Endodermal cell (in vitro differentiated cells): ENCODE results near the gene MMP7. TPM values are rescaled to one million over a fixed set of nuclear protein-coding genes. Genes with fewer than 3 reads are reported as not detected.

ENCODE experiments used
- DNase-seq: peaks from one replicate; pipeline ENCODE4 v3.0.0-alpha.2; 2017
- H3K27ac ChIP-seq: 2 replicates; pipeline ENCODE4 v1.5.1; 2013; ENCODE audit warnings: mild to moderate bottlenecking, low read depth, low read length, moderate library complexity
- H3K27me3 ChIP-seq: 2 replicates; pipeline ENCODE4 v1.6.1; 2013; ENCODE audit warnings: mild to moderate bottlenecking, low read length, moderate library complexity; ENCODE audit not compliant: insufficient read depth, control insufficient read depth, poor library complexity, severe bottlenecking
- H3K36me3 ChIP-seq: 2 replicates; pipeline ENCODE4 v1.7.0; 2013; ENCODE audit warnings: mild to moderate bottlenecking, low read length, moderate library complexity; ENCODE audit not compliant: control insufficient read depth, insufficient read depth
- H3K4me1 ChIP-seq: one replicate; pipeline ENCODE4 v1.7.0; 2013; ENCODE audit warnings: low read length; ENCODE audit not compliant: control insufficient read depth, insufficient read depth
- H3K4me3 ChIP-seq: 2 replicates; pipeline ENCODE4 v1.5.1; 2013; ENCODE audit warnings: mild to moderate bottlenecking, low read length, moderate library complexity
- H3K9ac ChIP-seq: 2 replicates; pipeline ENCODE4 v1.6.1; 2013; ENCODE audit warnings: mild to moderate bottlenecking, low read length, moderate library complexity; ENCODE audit not compliant: poor library complexity, severe bottlenecking; ENCODE audit errors: extremely low read depth
- H3K9me3 ChIP-seq: 2 replicates; pipeline ENCODE4 v1.6.1; 2013; ENCODE audit warnings: mild to moderate bottlenecking, low read length, moderate library complexity; ENCODE audit not compliant: control insufficient read depth
- H3K27ac Mint-ChIP-seq: 2 replicates; pipeline ENCODE4 v1.8.0; 2020; ENCODE audit warnings: mixed read lengths
- H3K27me3 Mint-ChIP-seq: 2 replicates; pipeline ENCODE4 v1.8.0; 2021; ENCODE audit warnings: mild to moderate bottlenecking, mixed read lengths; ENCODE audit not compliant: insufficient read depth
- H3K36me3 Mint-ChIP-seq: 2 replicates; pipeline ENCODE4 v1.8.0; 2020; ENCODE audit warnings: low read depth, mixed read lengths
- H3K4me1 Mint-ChIP-seq: 2 replicates; pipeline ENCODE4 v1.8.0; 2020; ENCODE audit warnings: mixed read lengths
- H3K4me3 Mint-ChIP-seq: 2 replicates; pipeline ENCODE4 v1.8.0; 2020; ENCODE audit warnings: mild to moderate bottlenecking, moderate library complexity, mixed read lengths
- H3K9me3 Mint-ChIP-seq: 2 replicates; pipeline ENCODE4 v1.8.0; 2020; ENCODE audit warnings: mild to moderate bottlenecking, mixed read lengths
- WGBS, 2 experiments: methylation state at CpG; one replicate each; pipeline versions ENCODE4 v1.1.5 to v1.1.7; 2013; ENCODE audit warnings: missing lambda C conversion rate in 2 of 2, mixed read lengths in 1 of 2; ENCODE audit not compliant: insufficient coverage in 1 of 2, insufficient read length in 1 of 2; 5-methylcytosine and 5-hydroxymethylcytosine counted together
- total RNA-seq, 2 donors: library from RNA; stranded (reverse); fragmentation: NEBNext Ultra II Directional in 1 of 2; extraction: Animal tissue kit (Norgen Biotek cat#: 25700) in 1 of 2; gene quantifications; 2 replicates in 1 of 2; 3 replicates in 1 of 2; pipeline ENCODE4 v1.2.1, GENCODE V29; 2021
- TF ChIP-seq, protein P1 (sequence below): fragments of 200-600 bp; sonication (generic); conservative IDR thresholded peaks from 2 replicates; pipeline ENCODE4 v1.5.0; 2021; ENCODE audit warnings: antibody characterized with exemption, mild to moderate bottlenecking

MMP7 gene
- total RNA-seq, 2 donors from 2014 or later = not detected

DNA sequence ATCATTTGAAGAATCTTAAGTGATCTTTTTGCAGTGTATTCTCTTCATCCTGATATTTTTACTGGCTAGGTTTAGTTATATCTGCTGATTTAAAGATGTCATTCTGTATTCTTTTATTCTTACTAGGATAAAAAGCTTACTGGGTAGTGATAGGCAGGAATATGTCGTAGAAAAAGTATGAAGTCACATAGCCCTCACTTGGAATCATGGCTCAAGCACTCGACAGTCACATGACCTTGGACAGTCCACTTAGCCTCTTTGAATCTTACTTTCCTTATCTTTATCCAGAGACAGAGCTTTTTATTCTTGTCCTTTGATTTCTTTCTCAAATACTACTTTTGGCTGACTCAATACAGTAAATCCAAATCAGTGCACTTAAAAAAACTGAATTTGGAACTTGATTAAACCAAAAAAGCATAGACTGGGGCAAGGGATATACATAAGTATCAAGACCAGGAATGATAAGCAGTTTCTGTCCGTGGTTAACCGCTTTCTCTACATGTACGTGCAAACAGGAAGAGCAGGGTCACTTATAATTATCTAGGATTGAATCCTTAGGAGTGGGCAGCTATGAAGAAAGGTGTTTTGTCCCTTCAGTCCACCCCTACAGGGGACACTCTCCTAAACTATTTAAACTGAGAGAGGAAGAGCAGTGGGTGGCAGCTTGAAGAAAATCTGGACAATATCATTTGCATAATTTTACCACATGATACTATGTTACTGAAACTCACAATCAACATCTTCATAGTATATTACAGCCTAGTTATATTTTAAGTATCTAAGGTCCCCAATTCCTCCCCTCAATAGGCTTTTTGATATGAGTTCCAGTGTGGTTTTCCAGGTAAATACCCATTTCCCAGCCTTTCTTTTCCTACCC, 8.0 kb downstream of the MMP7 start:
- Histone ChIP-seq H3K4me3 (no peak overlapping the region), H3K27ac (no peak overlapping the region), H3K4me1 (peaks cover 1% of the 10 kb centered on the region), H3K9me3 (no peaks in the 10 kb centered on the region), H3K36me3 (no peaks in the 10 kb centered on the region), H3K27me3 (no peaks in the 10 kb centered on the region), H3K9ac (no peak overlapping the region)
- 96 to 99% methylated on average over 5 of the region's 5 CpGs for WGBS, 2 experiments
- no peak for DNase-seq
- Mint-ChIP-seq H3K36me3 (no peaks in the 10 kb centered on the region), H3K4me3 (no peak overlapping the region), H3K27ac (no peak overlapping the region), H3K27me3 (no peaks in the 10 kb centered on the region), H3K4me1 (peaks cover 15% of the 10 kb centered on the region), H3K9me3 (no peaks in the 10 kb centered on the region)
- TF ChIP-seq, protein P1, sequence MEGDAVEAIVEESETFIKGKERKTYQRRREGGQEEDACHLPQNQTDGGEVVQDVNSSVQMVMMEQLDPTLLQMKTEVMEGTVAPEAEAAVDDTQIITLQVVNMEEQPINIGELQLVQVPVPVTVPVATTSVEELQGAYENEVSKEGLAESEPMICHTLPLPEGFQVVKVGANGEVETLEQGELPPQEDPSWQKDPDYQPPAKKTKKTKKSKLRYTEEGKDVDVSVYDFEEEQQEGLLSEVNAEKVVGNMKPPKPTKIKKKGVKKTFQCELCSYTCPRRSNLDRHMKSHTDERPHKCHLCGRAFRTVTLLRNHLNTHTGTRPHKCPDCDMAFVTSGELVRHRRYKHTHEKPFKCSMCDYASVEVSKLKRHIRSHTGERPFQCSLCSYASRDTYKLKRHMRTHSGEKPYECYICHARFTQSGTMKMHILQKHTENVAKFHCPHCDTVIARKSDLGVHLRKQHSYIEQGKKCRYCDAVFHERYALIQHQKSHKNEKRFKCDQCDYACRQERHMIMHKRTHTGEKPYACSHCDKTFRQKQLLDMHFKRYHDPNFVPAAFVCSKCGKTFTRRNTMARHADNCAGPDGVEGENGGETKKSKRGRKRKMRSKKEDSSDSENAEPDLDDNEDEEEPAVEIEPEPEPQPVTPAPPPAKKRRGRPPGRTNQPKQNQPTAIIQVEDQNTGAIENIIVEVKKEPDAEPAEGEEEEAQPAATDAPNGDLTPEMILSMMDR = no peak

DNA sequence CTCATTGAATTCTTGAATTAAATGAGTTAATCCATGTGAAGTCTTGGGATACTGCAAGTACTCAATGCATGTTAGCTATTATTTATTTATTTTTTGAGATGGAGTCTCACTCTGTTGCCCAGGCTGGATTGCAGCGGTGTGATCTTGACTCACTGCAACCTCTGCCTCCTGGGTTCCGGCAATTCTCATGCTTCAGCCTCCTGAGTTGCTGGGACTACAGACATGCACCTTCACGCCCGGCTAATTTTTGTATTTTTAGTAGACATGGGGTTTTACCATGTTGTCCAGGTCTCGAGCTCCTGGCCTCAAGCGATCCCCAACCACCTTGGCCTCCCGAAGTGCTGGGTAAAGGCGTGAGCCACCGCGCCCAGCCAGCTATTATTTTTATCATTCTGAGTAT, 9.4 kb downstream of the MMP7 start:
- 93 to 95% methylated on average over 6 to 10 of the region's 10 CpGs for WGBS, 2 experiments

DNA sequence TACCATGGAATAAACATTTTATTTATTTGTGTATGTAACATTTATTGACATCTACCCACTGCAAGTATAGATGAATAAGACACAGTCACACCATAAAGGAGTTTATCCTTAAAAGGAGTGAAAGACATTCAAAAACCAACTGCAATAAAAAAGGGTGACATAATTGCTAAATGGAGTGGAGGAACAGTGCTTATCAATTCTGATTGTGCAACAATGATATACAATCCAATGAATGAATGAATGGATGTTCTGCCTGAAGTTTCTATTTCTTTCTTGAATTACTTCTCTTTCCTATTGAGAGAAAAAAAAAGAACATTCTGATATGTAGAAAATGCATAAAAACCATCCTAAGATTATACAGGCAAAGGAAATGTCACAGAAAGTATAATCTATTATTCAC, 10.0 kb downstream of the MMP7 start:
- no peaks in the 10 kb centered on the region for H3K27me3 Mint-ChIP-seq
- H3K9me3 ChIP-seq = no peaks in the 10 kb centered on the region
- DNase-seq = no peak
- no peak overlapping the region for H3K27ac ChIP-seq
- no peaks in the 10 kb centered on the region for H3K36me3 ChIP-seq
- no peak overlapping the region for H3K4me3 ChIP-seq
- no peaks in the 10 kb centered on the region for H3K4me1 ChIP-seq
- H3K4me1 Mint-ChIP-seq = peaks cover 15% of the 10 kb centered on the region
- H3K27me3 ChIP-seq = no peaks in the 10 kb centered on the region
- H3K36me3 Mint-ChIP-seq = no peaks in the 10 kb centered on the region
- no peak overlapping the region for H3K4me3 Mint-ChIP-seq
- H3K27ac Mint-ChIP-seq = no peak overlapping the region
- TF ChIP-seq, protein P1 = no peak
- H3K9me3 Mint-ChIP-seq = no peaks in the 10 kb centered on the region
- no peak overlapping the region for H3K9ac ChIP-seq

More for the DNA sequence above, 9.4 kb downstream of the MMP7 start:
- no peak overlapping the region for H3K4me3 Mint-ChIP-seq
- Histone ChIP-seq H3K9me3 (no peaks in the 10 kb centered on the region), H3K4me3 (no peak overlapping the region), H3K4me1 (no peaks in the 10 kb centered on the region), H3K9ac (no peak overlapping the region), H3K27me3 (no peaks in the 10 kb centered on the region), H3K27ac (no peak overlapping the region), H3K36me3 (no peaks in the 10 kb centered on the region)
- H3K27ac Mint-ChIP-seq = no peak overlapping the region
- TF ChIP-seq, protein P1 = no peak
- no peaks in the 10 kb centered on the region for H3K27me3 Mint-ChIP-seq
- H3K36me3 Mint-ChIP-seq = no peaks in the 10 kb centered on the region
- peaks cover 15% of the 10 kb centered on the region for H3K4me1 Mint-ChIP-seq
- H3K9me3 Mint-ChIP-seq = no peaks in the 10 kb centered on the region
- DNase-seq = no peak
